ENCODE data around the gene ILK. TPM values are rescaled to one million over a fixed set of nuclear protein-coding genes. Genes with fewer than 3 reads are reported as not detected.

ILK gene
- total RNA-seq, 2 donors from 2014 or later, result 92.7 to 149 TPM

DNA sequence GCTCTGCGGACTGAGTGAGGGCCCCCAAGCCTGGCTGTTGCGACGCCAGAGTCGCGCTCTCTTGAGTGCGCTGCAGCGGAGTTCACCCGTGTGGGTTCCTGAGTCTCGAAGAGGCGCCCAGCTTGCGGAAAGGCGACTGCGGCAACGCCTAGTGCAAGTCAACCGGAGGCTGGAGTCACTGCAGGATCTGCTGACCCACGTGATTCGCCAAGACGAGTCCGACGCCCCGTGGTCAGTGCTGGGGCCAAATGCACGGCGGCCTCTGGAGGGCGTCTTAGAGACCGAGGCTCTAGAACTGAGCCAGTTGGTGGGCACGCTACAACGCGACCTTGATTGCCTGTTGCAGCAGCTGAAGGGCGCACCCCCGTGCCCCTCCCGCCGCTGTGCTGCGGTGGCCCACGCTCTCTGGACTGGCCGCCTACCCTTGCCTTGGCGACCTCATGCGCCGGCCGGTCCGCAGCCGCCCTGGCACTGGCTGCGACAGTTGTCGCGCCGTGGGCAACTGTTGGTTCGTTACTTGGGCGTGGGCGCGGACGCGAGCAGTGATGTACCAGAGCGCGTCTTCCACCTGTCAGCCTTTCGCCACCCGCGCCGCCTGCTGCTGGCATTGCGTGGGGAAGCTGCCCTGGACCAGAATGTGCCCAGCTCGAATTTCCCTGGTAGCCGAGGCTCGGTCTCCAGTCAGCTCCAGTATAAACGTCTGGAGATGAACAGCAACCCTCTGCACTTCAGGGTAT is 32.7 kb upstream of the ILK start:
- ATAC-seq (no peak), DNase-seq (no peak)
- intact Hi-C loops (cut with DNase I, micrococcal nuclease), result no loop called here

DNA sequence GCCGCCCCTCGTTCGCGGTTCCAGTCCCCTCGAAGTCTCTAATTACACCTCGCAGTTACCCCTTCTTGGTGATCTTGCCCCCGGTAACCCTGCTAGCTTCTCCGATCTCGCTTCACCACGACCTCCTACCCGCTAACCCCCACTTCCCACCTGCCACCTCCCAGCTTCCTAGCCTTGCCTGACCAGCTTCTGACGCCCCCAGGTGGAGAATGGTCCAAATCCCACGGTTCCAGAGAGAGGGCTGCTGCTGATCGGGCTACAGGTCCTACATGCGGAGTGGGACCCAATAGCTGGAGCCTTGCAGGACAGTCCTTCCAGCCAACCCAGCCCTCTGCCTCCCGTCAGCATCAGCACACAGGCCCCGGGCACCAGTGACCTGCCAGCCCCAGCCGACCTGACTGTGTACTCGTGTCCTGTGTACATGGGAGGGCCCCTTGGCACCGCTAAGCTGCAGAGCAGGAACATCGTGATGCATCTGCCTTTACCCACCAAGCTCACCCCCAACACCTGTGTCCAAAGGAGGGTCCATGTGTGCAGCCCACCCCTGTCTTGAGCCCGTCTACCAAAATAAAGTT is 32.1 kb upstream of the ILK start:
- intact Hi-C loops (cut with DNase I, micrococcal nuclease), result no loop called here
- no peak for ATAC-seq

DNA sequence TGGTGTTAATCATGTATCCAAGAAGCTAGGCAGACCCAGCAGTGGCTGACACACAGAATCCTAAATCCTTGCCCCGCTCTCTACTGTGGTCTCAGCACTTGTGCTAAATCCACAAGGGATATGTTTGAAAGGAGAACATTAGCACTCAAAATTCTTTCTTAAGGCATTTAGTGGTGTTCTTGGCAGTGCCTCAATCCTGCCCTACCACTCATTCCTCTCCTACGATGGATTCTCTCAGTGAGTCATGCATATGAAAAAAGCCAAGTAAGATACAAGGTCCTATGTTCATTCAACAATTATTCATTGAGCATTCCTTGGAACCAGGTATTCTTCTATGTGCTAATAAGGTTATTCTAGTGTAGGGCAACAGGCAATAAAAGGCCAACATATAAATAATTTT is 31.4 kb upstream of the ILK start:
- no peak for DNase-seq
- intact Hi-C loops (cut with DNase I, micrococcal nuclease), result no loop called here
- no peak for ATAC-seq

More for the DNA sequence above, 32.1 kb upstream of the ILK start:
- DNase-seq, result no peak

DNA sequence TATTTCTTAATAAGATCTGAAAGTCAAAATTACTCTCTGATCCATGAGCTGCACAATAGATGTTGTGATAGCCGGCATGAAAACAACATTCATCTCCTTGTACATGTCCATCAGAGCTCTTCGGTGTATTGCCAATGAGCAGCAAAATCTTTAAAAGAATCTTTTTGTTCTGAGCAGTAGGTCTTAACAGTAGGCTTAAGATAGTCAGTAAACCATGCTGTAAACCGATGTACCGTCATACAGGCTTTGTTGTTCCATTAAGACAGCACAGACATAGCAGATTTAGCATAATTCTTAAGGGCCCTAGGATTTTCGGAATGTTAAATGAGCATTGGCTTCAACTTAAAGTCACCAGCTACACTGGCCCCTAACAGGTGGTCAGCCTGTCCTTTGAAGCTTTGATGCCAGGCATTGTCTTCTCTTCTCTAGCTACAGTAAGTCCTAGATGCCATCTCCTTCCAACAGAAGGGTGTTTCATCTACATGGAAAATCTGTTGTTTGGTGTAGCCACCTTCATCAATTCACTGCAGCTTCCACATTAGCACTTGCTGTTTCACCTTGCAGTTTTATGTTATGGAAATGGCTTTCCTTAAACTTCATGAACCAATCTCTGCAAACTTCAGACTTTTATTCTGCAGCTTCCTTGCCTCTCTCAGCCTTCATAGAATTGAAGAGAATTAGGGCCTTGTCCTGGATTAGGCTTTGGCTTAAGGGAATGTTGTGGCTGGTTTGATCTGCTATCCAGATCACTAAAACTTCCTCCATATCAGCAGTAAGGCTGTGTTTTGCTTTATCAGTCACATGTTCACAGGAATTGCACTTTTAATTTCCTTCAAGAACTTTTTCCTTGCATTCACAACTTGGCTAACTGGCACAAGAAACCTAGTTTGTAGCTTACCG is 28.5 kb upstream of the ILK start:
- intact Hi-C loops (cut with DNase I, micrococcal nuclease), result no loop called here
- ATAC-seq (no peak), DNase-seq (no peak)

DNA sequence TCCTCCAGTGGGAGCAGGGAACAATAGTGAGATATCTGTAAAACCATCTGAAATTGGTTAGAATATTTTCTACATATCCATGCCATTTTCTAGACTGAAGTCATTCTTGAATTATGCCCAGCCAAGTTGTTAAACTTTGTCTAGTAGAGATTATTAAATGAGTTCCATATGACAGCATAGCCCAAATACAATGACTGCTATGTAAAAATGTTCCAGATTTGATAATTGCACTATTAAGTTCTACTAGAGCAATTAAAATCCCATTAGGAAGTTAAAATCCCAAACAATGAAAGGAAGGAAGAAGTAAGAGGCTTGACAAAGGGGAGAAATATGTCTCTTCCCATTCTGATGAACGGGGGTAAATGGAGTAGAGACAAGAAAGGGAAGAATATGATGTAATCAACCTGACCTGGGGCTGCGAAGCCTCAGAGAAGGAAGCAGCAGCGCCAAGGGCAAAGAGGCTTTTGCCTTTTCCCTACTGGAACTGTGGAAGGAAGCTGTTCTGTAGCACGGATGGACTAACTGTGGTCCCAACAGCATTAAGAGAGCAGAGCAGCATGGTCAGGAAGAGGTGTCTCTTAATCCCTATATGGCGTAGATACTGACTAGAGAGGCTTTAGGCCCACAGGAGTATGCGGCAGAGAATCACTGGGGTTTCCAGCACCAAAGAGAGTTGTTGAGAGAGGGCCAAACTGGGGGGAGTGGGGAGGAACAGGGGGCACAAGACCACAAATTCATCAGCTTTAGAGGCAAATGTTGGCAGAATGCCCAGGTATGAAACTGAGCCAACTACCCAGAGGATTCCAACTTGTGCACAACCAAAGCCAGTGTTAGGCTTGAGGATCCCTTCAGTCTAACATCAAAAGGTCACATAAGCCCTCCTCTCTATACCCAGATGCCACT is 26.9 kb upstream of the ILK start:
- ATAC-seq (no peak), DNase-seq (no peak)
- intact Hi-C loops (cut with DNase I, micrococcal nuclease), result no loop called here

DNA sequence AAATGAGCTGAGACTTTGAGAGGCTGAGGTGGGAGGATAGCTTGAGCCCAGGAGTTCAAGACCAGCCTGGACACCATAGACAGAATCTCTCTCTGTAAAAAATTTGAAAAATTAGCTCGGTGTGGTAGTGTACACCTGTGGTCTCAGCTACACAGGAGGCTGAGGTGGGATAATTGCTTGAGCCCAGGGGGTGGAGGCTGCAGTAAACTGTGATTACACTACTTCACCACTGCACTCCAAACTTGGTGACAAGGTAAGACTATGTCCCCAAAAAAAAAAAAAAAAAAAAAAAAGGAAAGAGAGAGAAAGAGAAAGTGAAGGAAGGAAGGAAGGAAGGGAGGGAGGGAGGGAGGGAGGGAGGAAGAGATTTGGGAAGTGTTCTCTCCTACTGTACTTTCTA is 25.4 kb upstream of the ILK start:
- intact Hi-C loops (cut with DNase I, micrococcal nuclease), result no loop called here
- no peak for ATAC-seq
- no peak for DNase-seq

DNA sequence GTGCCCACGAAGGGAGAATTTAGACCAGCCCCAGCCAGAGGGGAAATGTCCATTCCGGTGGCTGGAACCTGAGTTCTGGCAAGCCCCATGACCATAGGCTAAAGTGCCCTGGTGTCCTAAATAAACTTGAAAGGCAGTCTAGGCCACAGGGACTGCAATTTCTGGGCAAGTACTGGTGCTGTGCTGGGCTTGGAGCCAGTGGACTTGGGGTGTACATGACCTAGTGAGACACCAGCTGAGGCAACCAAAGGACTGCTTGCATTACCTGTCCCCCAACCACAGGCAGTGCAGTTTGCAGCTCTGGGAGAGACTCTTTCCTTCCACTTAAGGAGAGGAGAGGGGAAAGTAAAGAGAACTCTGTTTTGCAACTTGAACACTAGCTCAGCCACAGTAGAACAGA is 23.9 kb upstream of the ILK start:
- ATAC-seq, result no peak
- intact Hi-C loops (cut with DNase I, micrococcal nuclease), result no loop called here
- DNase-seq, result no peak

DNA sequence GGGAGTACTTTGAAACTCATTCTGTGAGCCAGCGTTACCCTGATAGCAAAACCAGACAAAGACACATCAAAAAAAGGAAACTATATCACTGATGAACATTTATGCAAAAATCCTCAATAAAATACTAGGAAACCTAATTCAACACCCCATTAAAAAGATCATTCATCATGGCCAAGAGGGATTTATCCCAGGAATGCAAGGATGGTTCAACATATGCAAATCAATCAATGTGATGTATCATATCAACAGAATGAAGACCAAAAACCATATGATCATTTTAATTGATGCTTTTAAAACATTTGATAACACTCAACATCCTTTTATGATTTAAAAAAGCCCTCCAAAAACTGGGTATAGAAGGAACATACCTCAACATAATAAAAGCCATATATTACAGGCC is 20.0 kb upstream of the ILK start:
- DNase-seq (no peak), ATAC-seq (no peak)
- intact Hi-C loops (cut with DNase I, micrococcal nuclease), result no loop called here

DNA sequence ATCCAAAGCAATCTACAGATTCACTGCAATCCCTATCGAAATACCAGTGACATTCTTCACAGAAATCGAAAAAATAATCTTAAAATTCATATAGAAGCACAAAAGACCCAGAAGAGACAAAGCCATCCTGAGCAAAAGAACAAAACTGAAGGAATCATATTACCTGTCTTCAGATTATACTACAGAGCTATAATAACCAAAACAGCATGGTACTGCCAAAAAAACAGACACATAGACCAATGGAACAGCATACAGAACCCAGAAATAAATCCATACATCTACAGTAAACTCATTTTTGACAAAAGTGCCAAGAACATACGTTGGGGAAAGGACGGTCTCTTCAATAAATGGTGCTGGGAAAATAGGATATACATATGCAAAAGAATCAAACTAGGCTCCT is 19.0 kb upstream of the ILK start:
- intact Hi-C loops (cut with DNase I, micrococcal nuclease), result no loop called here
- DNase-seq (no peak), ATAC-seq (no peak)

DNA sequence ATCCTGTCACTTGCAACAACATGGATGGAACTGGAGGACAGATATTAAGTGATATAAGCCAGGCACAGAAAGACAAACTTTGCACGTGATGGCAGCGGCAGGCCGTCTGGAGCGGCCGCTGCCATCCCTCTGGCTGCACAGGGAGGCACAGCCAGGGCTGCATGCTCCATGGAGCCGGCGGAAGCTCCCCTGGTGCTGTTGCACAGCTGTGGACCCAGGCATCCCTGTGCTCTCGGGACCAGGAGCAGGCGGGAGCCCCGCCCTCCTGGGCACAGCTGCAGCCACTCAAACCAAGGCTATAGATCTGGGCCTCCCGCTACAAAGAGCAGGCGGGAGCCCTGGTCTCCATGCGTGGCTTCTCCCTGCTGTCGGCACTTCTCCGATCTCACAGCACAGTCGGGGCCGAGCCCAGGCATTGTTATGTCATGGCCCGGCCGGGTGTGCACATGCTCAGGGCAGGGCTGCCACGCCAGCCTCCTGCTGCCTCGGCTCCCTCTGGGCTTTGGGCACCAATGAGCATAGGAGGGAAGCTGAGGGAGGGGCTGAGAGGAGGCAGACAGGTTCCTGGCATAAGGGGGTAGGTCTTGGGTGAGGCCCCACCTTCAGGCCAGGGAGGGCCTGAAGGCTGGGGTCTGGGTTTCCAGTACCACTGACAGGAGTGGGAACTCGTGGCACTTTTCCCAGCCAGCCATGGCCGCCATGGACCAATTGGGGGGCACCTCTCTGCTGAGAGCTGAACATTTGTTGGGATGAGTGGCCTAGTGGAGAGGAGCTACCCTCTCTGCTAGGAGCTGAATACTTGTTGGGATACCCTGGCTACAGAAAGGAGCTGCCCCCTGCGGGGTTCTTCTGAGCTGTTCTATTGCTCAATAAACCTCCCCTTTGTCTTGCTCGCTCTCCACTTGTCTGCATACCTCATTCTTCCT is 16.9 kb upstream of the ILK start:
- intact Hi-C loops (cut with DNase I, micrococcal nuclease), result no loop called here
- DNase-seq (no peak), ATAC-seq (peak; percentile 9)

DNA sequence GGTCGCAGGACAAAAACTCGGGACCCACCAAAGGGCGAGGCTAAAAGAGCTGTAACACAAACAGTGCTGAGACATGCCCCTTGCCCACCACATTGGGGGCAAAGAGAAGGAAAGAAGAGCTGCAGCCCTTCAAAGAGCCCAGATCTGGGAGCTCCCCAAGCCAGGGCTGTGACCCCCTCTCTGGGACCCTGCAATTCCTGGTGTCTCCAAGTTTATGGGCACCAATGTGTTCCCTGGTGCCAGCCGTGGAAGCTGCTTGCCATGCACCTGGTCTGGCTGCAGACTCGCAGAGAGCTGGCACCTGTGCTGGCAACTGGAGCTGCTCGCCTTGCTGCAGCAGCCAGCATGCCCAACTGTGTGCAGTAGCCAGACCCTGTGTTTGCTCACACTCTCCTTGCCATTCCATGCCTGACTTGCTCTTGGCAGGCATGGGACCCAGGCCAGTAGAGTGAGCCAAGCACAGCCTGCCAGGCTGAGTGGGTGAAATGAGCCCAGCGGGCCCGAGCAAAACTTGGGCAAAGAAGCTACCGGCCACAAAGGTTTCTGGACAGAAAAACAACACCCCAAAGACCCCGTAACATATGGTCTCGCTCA is 16.1 kb upstream of the ILK start:
- DNase-seq (peak in 1 of 2 donors; percentile 61), ATAC-seq (no peak)
- intact Hi-C loops (cut with DNase I, micrococcal nuclease), result no loop called here

DNA sequence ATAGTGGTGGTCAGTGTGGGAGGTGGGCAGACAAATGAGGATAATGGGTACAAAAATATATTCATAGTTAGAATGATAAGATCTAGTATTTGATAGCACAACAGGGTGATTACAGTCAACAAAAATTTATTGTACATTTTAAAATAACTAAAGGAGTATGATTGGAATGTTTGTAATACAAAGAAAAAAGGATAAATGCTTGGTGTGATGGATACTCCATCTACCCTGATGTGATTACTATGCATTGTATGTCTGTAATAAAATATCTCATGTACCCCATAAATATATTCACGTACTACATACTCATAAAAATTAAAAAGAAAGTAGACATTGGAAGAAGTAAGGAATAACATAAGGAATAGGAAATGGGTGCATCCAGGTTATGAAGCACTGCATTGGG is 15.6 kb upstream of the ILK start:
- intact Hi-C loops (cut with DNase I, micrococcal nuclease), result no loop called here
- ATAC-seq (no peak), DNase-seq (no peak)

DNA sequence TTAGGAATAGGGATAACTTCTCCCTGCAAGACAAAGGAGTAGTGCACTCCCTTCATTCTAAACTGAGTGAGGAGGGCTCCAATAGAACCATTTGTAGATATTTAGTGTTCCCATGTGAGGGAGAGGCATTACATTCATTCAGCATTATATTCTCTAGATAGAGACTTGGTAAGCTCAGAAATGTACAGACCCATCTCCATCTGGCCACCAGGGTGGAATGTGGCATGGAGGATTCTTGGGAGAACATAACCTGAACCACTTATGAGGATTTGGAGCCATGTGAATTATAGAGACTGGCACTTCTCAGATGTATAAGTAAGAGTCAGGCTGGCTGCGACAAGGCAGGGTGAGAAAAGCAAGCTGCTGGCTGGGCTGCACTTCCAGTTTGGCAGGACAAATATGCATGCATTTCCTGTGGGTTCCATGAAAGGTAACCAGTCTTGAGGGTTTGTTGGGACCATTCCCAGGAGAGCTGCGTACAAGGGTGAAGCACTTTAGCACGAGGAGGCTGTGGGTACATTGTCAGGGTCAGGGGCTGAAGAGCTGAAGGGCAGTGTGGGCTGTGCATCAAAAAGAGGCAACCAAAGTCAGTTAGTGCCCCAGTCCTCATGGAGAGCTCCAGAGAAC is 9.3 kb upstream of the ILK start:
- ATAC-seq (no peak), DNase-seq (no peak)
- intact Hi-C loops (cut with DNase I, micrococcal nuclease), result no loop called here

DNA sequence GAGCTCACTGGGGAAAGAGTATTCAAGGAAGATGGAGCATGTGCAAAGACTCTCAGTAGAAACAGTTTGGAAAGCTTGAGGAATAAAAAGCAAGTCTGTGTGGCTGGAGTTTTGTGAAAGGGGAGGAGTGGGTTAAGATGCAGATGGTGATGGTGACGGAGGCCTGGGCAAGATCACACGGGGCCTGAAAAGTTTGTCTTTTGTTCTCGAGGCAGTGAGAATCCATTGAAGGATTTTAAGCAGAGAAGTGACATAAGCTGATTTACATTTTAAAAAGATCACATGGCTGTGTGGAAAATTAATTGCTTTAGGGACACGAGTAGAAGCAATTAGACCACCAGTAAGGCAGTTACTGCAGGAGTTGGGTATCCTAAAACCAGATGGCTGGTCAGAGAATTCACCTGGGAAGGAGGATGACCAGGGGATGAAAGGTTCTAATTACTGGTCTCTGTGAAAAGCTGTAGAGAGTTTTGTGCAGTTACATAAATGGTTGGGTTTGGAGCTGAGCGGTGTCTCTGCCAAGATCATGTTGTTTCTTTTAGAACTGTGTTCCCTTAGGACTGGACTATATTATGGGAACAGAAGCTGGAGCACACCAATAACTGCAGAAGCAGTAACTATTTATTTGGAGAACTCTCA is 7.2 kb upstream of the ILK start:
- DNase-seq (no peak), ATAC-seq (no peak)
- intact Hi-C loops (cut with DNase I, micrococcal nuclease), result no loop called here

DNA sequence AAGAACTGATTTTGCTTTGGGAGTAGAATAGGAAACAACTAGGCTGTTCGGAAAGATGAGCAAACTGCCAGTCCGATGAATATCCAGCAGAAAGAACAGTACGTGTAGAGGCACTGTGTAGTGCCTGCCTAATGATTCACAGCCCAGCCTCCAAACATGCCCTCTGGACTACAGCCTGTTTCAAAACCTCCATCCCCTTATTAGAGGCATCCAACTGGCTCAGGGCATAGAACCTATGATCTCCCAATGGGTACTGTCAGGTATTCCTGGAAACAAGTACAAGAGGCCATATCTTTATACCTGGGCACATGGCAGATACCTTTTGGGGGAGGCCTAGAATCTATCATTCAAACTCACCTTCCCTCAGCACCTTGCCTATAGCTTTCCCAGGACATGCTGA is 5.0 kb upstream of the ILK start:
- no peak for DNase-seq
- intact Hi-C loops (cut with DNase I, micrococcal nuclease), result no loop called here
- ATAC-seq, result no peak

DNA sequence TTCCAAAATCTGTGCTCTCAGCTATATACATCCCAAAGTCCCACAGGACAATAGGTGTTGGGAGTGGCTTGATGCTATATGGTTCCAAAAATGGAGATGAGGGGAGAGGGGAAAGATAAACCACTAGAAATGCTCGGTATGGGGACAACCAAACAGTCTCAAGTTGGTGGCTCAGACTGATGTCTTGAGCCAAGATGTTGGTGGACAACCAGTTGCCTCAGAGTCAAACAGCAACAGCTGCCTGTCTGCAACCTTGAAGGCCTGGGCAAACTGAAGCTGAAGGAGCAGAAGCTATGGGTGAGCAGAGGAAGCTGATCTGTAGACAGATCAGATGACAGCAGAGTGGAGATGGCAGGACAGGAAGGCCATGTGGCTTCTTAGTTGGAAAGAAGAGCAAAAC is 4.1 kb upstream of the ILK start:
- intact Hi-C loops (cut with DNase I, micrococcal nuclease), result no loop called here
- no peak for ATAC-seq
- no peak for DNase-seq

DNA sequence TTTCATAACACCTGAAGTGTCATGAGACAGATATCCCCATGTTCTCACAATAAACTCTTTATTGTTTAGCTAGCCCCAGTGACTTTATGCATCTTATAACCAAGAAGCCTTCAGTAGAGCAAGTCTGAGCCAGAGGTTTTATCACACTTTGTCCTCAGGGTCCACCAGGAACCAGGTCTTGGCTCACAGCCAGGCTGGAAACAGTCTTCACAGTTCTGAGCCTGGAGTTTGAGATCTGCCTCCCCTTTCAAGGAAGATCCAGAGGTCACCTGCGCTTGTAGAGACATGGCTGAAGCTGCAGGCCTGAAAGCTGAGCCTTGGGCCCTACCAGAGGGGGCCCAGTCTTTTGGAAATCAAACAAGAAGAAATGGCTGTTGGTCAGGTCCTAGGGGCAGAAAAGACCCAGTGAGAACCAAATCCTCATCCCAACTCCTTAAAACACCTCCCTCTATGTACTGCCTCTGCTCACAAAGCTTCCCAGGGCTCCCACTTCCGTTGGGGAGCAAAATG is 3.6 kb upstream of the ILK start:
- DNase-seq (no peak), ATAC-seq (no peak)
- intact Hi-C loops (cut with DNase I, micrococcal nuclease), result no loop called here
